HT1080 (cell line): ENCODE measurements around the gene PEF1. TPM values are rescaled to one million over a fixed set of nuclear protein-coding genes. Genes with fewer than 3 reads are reported as not detected.

Source experiments
- DNase-seq: peaks from one replicate; pipeline ENCODE4 v3.0.0-alpha.2; 2015; ENCODE audit warnings: low read depth
- total RNA-seq: library from RNA; depleted of rRNA; stranded (reverse); fragments of >200 nt; shearing (Covaris generic); gene quantifications from 2 replicates; pipeline ENCODE4 v1.2.3, GENCODE V29; 2014

Gene PEF1
- total RNA-seq, 1 experiment from 2014 or later = 125 TPM

- DNase-seq = no peak
Measured at GRCh38 chr1:31671561-31672201, 27.0 kb upstream of the PEF1 start.

GRCh38 chr1:31671147-31671546, 26.5 kb upstream of the PEF1 start:
- DNase-seq = no peak

GRCh38 chr1:31670593-31670964, 25.9 kb upstream of the PEF1 start:
- DNase-seq = no peak

GRCh38 chr1:31669786-31670592, 25.3 kb upstream of the PEF1 start:
- DNase-seq = peak; percentile 26

- DNase-seq = no peak
Measured at GRCh38 chr1:31669433-31669785, 24.7 kb upstream of the PEF1 start.

GRCh38 chr1:31668303-31668883, 23.7 kb upstream of the PEF1 start:
- no peak for DNase-seq

- no peak for DNase-seq
Measured at GRCh38 chr1:31667065-31667785, 22.5 kb upstream of the PEF1 start.

GRCh38 chr1:31666263-31666963, 21.7 kb upstream of the PEF1 start:
- DNase-seq = peak; percentile 38

- DNase-seq = no peak
Measured at GRCh38 chr1:31665234-31665878, 20.7 kb upstream of the PEF1 start.

GRCh38 chr1:31664528-31664927, 19.9 kb upstream of the PEF1 start:
- no peak for DNase-seq

GRCh38 chr1:31663622-31664452, 19.2 kb upstream of the PEF1 start:
- peak; percentile 47 for DNase-seq

GRCh38 chr1:31662463-31662862, 17.8 kb upstream of the PEF1 start:
- DNase-seq = no peak

GRCh38 chr1:31661856-31662255, 17.2 kb upstream of the PEF1 start:
- no peak for DNase-seq

GRCh38 chr1:31660871-31661455, 16.3 kb upstream of the PEF1 start:
- DNase-seq = no peak

GRCh38 chr1:31659889-31660288, 15.2 kb upstream of the PEF1 start:
- no peak for DNase-seq

- DNase-seq = peak; percentile 69
Measured at GRCh38 chr1:31658721-31659120, 14.0 kb upstream of the PEF1 start.

GRCh38 chr1:31657972-31658510, 13.4 kb upstream of the PEF1 start:
- DNase-seq = no peak

- no peak for DNase-seq
Measured at GRCh38 chr1:31657020-31657804, 12.5 kb upstream of the PEF1 start.

- DNase-seq = no peak
Measured at GRCh38 chr1:31655756-31656155, 11.1 kb upstream of the PEF1 start.
